ENCODE data around the gene SLC7A1.

DNA sequence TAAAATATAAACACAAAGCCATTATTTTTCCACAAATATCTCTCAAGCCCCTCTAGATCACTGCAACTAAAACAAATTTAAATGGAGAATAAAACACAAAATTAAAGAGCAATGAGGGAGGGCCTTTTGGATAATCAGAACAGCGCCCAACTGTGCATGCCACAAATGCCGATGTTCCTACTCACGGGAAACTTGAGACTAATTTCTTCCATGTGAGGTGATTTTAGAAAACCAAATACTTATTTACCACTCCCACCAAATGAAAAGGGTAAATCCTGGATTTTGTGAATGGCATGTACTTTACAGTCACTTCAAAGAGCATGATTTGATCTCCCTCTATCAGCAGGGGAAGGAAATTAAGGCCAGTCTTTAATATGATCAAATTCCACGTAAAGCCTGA is 74.8 kb downstream of the SLC7A1 start:
- TF ChIP-seq, protein P1, sequence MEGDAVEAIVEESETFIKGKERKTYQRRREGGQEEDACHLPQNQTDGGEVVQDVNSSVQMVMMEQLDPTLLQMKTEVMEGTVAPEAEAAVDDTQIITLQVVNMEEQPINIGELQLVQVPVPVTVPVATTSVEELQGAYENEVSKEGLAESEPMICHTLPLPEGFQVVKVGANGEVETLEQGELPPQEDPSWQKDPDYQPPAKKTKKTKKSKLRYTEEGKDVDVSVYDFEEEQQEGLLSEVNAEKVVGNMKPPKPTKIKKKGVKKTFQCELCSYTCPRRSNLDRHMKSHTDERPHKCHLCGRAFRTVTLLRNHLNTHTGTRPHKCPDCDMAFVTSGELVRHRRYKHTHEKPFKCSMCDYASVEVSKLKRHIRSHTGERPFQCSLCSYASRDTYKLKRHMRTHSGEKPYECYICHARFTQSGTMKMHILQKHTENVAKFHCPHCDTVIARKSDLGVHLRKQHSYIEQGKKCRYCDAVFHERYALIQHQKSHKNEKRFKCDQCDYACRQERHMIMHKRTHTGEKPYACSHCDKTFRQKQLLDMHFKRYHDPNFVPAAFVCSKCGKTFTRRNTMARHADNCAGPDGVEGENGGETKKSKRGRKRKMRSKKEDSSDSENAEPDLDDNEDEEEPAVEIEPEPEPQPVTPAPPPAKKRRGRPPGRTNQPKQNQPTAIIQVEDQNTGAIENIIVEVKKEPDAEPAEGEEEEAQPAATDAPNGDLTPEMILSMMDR (conservative IDR thresholded peaks at IDR 0.05; ENCODE audit: low read depth in 2 of 2): no peak
- TF ChIP-seq, protein P2, sequence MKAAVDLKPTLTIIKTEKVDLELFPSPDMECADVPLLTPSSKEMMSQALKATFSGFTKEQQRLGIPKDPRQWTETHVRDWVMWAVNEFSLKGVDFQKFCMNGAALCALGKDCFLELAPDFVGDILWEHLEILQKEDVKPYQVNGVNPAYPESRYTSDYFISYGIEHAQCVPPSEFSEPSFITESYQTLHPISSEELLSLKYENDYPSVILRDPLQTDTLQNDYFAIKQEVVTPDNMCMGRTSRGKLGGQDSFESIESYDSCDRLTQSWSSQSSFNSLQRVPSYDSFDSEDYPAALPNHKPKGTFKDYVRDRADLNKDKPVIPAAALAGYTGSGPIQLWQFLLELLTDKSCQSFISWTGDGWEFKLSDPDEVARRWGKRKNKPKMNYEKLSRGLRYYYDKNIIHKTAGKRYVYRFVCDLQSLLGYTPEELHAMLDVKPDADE (IDR thresholded peaks at IDR 0.05): no peak
- TF ChIP-seq, protein P3, sequence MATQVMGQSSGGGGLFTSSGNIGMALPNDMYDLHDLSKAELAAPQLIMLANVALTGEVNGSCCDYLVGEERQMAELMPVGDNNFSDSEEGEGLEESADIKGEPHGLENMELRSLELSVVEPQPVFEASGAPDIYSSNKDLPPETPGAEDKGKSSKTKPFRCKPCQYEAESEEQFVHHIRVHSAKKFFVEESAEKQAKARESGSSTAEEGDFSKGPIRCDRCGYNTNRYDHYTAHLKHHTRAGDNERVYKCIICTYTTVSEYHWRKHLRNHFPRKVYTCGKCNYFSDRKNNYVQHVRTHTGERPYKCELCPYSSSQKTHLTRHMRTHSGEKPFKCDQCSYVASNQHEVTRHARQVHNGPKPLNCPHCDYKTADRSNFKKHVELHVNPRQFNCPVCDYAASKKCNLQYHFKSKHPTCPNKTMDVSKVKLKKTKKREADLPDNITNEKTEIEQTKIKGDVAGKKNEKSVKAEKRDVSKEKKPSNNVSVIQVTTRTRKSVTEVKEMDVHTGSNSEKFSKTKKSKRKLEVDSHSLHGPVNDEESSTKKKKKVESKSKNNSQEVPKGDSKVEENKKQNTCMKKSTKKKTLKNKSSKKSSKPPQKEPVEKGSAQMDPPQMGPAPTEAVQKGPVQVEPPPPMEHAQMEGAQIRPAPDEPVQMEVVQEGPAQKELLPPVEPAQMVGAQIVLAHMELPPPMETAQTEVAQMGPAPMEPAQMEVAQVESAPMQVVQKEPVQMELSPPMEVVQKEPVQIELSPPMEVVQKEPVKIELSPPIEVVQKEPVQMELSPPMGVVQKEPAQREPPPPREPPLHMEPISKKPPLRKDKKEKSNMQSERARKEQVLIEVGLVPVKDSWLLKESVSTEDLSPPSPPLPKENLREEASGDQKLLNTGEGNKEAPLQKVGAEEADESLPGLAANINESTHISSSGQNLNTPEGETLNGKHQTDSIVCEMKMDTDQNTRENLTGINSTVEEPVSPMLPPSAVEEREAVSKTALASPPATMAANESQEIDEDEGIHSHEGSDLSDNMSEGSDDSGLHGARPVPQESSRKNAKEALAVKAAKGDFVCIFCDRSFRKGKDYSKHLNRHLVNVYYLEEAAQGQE (IDR thresholded peaks at IDR 0.05; ENCODE audit: unreplicated experiment): no peak
